ENCODE data around the gene TMTC2.

Gene TMTC2

DNA sequence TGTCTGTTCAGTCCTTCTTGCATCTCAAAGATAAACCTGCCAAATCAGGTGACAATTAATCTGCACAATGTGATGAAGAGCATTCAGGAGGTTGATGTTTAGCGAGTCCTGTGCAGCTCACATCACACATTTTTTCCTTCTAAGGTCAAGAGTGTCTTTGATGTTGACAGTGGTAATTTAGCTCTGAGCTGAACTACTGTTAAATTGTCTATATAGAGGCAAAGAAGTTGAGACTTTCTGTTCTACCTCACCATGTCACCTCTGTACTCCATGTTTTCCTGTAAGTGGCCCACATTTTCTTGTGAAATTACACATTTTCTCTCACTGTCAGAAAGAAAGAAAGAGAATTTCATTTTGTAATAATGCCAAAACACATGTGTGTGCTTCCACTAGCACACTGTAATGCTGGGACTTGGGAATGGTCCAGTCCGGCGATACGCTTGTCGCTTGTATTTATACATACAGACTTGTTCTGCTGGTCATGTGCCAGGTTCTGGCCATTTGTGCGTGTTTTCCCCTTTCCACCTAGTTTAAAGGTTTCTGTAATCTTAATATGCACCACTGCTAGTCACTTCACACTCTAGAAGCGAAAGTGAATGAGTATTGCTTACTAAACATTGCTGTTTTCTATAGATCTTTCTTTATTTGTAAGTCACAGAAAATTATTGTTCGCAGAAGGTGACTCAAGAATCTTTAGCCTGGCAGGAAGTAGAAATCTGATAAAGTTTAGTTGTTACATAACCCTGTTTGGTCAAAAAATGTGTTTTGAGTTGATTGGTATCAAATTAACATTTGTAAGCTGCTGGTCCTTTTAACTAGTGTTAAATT lies 328.9 kb downstream of the TMTC2 start:
- no peak for DNase-seq (ENCODE audit: low spot score)

DNA sequence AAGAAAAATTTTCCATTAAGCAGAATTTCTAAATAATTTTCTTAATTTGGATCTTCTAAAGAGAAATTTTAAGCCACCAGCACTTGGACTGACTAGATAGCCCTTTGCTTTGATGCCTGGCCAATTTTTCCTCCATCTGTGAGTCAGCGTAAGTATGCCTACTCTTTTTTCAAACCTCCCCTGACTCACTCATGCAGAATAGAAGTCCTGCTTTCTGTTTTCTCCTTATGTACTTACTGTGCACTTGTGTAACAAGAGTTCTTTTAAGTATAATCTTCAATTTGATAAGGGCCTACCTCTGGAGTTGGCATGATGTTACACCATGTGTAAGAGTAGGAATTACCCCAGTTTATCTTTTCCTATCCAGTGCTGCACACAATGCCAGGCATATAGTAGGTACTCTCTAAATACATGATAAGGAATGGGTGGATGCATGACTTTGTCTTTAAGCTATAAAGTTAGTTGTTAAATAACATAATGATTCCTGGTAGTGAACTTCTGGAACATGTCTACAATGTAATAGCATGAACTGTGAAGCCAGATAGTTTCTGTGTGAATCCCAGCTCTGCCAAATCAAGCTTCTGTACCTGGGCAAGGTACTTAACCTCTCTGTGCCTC lies 329.6 kb downstream of the TMTC2 start:
- DNase-seq (ENCODE audit: low spot score), result peak; percentile 66

DNA sequence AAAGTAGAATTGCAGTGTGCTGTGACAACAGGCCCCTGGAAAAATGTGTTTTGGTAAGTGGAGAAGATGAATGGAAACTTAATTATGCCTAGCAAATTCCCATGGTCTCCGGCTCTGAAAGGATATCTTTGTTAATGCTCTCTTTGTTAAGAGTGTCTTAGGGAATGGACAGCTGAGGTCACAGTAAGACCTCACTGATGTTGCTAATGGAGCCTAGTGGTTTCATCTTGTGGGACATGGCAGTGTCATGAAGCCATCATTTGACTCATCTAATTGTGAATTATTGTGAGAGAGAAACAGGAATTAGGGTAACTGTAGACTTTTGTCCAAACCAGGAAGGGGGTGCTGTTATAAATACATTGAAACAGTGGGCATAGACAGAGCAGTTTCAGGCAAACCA lies 330.3 kb downstream of the TMTC2 start:
- peak; percentile 57 for DNase-seq (ENCODE audit: low spot score)

DNA sequence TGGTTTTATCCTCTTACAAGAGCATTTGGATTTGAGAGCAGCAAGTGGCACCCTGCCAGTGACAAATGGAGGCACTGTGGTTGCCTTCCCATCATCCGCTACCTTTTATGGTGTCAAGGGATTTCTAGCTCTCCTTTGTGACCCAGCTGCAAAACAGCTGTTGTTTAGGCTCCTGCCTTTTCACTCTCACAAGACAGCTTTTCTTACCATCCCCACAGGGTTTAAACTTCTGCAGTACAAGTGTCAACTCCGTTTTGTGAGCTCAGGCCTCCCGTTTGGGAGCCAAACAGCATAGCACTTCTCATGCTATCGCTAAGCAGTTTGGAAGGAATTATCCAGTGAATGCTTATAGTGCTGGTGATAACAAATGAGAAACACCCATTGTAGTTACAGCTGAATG lies 331.4 kb downstream of the TMTC2 start:
- no peak for DNase-seq (ENCODE audit: low spot score)

DNA sequence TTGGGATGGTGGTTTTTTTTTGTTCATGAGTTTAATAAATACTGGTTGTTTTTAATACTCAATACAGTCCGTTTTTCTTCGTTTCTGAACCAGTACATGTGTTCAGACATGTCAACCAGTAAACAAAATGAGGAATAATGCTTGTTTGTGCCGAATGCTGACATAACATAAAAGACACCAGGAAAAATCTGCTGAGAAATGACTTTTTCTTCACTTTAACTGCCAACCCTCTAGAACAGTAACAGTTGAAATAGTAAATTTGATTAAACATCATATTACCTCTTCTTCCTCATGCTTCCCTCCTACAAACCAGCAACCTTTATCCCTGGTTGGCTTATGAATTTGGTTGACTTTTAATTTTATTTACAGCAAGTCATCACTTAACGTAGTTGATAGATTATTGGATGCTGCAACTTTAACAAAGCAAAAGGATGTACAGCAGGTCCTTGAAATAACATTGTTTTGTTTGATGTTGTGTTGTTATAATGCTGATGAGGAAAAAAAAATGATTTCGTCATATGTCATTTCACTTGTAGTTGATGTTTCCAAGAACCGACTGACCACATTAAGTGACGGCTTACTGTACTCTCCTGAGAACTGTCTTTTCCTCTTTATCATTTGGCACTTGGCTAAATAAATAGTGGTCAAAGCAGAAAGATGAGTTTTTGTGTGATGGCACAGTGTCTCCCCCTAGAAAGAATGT lies 340.5 kb downstream of the TMTC2 start:
- no peak for DNase-seq (ENCODE audit: low spot score)

DNA sequence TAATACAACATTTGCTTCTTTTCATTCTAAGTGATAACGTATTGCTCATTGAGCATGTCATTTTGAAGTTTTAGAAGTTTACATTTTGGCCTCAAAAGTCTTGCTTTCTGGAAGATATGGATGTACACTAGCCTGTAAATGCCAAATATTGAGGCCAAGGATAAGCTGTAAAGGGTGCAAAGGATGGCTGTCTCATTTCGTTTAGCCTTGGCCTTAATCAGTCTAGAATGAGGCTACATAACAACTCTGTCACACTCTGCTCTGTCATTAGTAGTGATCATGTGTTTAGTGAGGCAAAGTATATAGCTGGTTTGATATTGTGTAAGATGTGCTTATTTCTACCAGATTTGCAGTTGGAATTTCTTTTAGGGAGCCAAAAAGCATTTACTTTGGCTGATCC lies 344.5 kb downstream of the TMTC2 start:
- DNase-seq (ENCODE audit: low spot score), result no peak

DNA sequence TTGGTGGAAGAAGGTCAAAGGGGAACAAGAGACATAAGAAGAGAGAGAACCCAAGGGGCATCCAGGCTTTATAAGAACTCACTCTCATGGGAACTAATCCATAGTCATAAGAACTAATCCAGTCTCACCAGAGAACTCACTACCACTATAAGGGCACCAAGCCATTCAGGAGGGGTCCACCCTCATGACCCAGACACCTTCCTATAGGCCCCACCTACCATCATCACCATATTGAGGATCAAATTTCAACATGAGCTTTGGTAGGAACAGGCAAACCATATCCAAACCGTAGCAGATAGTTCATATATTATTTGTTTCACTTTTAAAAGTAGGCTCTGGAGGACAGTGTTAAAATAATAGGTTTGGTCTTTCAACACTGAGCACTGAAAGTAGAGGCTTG lies 350.1 kb downstream of the TMTC2 start:
- no peak for DNase-seq (ENCODE audit: low spot score)

DNA sequence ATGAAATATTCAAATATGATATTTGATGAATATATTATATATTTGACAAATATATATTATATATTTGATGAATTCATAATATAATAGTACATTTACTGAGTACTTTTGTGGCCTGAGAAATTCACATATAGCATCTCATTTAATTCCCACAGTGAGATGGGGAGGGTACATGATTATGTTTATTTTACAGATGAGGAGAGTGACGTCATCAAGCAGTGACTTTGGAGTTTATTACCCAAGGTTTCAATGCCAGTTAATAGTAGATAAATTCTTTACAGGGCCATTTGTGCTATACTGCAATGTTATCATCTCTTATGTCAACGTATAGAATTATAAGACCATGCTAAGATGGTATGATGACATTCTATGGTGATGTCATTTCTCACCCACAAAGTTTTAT lies 352.7 kb downstream of the TMTC2 start:
- no peak for DNase-seq (ENCODE audit: low spot score)

DNA sequence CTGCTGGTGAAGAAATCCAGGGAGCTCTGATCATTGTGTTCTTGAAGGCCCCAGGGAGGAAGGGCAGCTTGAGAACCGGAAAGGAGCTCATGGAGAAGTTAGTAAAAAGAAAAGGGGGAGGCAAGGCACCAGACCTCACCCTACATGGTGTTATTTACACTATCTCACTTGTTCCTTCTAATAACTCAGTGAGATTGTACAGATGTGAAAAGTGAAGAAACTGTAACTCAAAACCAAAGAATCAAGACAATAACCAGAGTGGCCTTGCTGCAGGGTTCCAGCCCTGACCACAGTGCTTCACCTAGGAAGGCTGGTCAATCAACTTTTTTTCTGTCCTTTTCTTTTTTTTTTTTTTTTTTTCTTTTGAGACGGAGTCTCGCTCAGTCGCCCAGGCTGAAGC lies 353.6 kb downstream of the TMTC2 start:
- DNase-seq (ENCODE audit: low spot score), result no peak

DNA sequence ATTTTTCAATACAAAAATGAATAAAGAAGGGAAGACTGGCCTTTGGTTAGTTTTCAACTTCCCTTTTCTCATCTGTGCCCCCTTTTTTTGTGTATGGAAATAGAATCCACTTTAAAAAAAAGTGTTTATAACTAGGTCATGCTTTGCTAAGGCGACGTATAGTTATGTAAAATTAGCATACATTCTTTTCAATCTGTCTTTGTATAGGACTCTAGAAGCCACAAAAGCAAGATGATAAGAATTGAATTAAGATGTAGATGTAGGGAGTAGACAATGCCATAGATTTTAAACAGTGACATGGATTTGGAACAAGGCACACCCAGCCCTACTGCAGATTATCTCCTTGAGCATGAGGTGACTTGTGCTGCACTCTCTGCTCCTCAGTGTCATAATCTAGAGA lies 354.3 kb downstream of the TMTC2 start:
- DNase-seq (ENCODE audit: low spot score), result no peak

DNA sequence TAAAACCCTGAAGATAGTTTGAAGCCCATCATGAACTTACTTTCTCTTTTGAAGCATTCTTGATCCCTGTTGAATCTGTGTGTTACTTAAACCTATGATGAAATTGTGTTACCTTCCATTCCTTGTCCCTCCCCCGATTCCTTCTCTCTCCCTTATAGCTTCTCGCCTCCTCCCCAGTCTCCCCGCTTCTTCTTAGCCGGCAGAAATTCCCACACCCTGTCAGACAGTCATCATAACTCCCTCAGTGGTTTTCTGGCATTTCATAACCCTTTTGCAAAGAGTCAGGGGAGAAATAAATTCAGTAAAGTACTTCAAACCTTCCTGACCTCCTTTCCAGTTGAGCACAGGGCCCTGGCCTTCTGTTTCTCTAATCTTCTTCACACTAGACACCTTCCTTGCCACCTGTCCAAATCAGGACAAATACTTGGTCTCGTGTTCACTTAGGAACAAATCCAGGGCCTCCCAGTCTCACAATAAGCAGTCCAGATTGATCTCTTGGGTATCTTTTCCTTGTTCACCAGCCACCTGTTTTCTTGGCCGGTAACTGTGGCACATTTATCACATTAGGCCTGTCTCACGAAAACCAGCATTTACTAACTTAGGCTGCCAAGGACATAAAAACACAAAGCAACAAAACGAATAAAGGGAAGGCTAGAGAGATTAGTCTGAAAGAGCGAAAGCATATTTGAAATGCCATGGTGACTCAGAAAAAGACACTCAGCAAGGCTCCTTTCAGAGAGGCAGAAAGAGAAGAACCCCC lies 355.9 kb downstream of the TMTC2 start:
- no peak for DNase-seq (ENCODE audit: low spot score)

DNA sequence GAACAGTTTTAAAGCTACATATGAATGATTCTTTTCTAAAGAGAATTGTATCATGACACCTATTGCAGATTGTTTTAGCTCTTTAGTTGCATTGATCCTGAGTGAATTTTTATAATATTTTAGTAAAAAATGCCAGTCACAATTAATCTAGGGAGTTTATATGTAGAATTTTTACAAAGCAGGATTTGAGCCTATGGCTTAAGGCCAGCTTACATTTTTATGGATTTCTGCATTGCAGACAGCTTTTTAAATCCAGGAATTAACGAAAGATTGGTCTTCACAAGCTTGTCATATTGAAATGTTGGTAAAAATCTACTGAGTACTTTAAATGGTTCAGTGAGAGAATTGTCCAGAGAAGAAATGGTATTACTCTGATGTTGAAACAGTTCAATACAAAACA lies 358.0 kb downstream of the TMTC2 start:
- no peak for DNase-seq (ENCODE audit: low spot score)

DNA sequence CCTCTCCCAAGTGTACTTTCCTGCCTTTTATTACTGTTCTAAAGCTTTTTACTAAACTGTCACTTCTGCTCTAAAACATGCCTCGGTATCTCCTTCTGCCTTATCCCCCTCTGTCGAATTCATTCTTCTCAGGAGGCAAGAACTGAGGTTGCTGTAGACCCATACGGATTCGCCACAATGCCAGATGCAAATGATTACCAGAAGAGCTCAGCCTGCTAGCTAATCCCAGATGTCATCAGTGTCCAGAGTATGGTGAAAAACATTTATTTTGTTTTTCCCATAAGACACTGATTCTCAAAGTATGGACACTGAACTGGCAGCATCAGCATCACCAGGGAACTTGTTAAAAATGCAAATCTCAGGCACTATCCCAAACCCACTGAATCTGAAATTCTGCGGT lies 359.3 kb downstream of the TMTC2 start:
- no peak for DNase-seq (ENCODE audit: low spot score)

DNA sequence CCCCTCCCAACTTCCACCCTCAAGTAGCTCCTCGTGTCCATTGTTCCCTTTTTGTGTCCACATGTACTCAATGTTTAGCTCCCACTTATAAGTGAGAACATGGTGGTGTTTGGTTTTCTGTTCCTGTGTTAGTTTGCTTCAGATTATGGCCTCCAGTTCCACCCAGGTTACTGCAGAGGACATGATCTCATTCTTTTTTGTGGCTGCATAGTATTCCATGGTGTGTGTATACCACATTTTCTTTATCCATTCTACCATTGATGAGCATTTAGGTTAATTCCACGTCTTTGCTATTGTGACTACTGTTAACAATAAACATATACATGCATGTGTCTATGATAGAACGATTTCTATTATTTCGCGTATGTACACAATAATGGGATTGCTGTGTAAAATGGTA lies 362.6 kb downstream of the TMTC2 start:
- no peak for DNase-seq (ENCODE audit: low spot score)

DNA sequence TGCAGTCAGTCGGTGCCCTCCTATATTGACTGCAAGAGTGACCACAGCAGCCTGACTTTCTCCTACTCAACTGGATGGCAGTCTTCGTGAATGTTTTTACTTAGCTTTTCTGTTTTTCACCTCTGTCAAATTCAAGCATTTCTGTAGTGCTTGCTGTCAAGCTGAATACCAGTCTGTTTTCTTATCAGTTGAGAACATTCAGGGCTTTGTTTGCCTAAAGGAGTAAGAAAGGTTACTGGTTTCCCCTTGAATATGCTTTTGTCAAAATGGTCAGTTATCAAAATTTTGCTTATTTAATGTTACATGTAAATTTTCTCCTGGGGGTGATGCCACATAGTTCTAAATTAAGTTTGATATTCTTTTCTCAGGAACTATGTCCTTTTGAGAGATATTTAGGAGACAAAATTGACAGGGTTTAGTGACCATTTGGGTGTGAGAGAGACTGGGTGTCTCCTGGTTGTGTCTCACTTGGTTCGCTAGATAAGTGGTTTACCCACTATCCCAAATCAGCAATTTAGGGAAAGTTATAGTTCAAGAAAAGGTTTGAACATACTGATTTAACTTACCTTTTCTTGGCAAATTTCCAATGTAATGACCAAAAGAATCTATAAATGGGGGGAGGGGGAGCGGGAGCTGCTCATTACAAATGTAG lies 366.3 kb downstream of the TMTC2 start:
- DNase-seq (ENCODE audit: low spot score), result peak; percentile 39

DNA sequence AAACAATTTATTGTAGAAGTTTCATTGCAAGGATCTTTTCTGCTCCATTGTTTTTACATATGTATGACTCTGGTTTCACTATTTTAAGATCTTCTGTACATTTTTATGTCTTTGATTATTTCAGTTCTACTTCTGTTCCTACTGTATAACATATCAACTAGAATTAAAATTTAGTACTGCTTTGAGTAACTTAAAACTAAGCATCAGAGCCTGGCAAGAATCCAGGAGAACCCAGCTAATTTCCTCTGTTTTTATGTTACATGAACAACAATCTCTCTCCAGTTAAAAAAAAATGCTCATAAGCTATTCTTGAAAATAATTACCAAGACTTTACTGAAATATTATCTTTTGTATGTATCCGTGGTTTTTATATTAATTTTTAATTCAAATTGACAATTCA lies 370.7 kb downstream of the TMTC2 start:
- DNase-seq (ENCODE audit: low spot score), result no peak

DNA sequence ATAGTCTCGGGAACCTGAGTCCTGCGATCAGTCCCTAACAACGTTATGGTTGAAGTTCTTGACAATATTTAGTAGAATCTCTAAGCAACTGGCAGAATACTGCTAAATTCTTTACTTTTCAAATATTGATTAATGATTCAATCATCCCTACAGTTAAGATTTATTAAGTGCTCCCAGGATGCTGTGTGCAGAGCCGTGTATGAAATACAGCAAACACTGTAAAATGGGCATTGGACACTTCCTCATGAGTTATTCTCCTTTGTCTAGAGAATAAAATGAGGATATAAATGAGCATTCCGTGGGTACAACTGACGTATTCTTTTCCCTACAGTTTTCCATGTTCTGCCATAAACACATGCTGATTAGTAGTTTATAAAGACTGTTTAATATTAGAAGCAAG lies 372.4 kb downstream of the TMTC2 start:
- DNase-seq (ENCODE audit: low spot score), result no peak

DNA sequence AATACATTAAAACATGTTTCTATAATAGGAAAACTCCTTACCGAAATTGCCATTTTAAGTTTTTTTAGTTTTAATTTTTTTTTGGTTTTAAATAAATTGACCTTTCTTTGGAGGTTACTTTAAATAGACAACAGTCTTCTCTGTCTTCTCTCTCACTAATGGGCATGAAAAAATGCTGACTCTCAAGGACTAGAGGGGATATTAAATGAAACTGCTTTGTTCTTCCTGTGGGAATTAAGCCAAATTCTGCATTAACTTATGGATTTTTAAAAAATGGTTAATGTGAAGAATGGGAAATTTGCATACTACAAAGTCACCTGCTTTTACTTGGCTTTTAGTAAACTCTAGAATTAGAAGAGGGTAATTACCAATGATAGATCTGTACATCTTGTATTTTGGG lies 378.9 kb downstream of the TMTC2 start:
- DNase-seq (ENCODE audit: low spot score), result peak; percentile 41

DNA sequence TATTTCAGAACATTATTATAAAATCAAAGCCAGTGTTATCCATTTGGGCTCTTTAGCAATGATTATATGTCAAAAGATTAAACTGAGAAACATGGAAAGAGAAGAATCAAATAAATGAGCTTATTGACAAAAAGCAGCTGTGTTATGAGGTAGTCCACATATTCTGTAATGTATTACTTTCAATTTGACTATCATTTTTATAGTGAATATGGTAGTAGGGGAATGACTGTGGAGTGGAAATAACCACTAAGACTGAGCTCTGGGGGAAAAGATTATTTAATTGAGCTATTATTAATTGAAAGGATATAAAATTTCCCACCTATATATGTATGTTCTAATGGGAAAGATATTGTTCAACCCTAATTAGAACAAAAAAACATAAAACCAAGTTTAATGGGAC lies 381.3 kb downstream of the TMTC2 start:
- no peak for DNase-seq (ENCODE audit: low spot score)

DNA sequence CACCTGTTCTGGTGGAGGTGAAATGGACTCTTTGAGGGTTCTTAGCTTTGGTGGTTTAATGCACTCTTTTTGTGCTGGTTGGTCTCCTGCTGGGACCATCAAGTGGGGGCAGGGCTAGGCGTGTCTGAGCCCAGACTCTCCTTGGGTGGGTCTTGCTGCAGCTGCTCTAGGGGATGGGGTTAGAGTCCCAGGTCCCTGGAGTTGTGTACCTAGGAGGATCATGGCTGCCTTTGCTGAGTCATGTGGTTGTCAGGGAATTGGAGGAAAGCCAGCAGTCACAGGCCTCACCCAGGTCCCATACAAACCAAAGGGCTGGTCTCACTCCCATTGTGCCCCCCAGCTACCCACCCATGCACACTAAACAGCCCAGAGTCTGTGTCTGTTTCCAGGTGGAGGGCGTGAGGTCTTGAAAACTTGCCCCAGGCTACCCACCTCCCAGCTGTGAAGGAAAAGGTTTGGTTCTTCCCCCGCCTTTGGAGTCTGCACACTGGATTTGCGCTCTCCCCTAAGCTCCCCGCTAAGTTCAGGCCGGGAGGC lies 387.7 kb downstream of the TMTC2 start:
- no peak for DNase-seq (ENCODE audit: low spot score)

DNA sequence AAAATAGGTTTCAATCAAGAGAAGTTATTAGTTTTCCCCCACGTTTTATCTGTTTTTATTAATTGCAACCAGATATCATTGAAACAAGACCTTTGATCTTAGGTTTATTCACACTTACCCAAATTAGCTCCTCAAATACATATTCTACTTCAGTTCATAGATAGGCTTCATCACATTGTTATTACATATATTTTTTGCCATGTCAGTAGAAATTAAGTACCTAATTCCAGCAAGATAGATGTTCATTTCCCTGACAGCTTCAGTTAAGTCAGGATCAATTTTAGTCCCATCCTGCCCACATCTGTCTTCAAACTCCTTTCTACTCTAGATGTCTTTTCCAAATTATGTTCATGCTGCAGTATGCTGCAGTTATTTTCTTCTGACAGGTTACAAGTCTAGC lies 388.8 kb downstream of the TMTC2 start:
- no peak for DNase-seq (ENCODE audit: low spot score)

DNA sequence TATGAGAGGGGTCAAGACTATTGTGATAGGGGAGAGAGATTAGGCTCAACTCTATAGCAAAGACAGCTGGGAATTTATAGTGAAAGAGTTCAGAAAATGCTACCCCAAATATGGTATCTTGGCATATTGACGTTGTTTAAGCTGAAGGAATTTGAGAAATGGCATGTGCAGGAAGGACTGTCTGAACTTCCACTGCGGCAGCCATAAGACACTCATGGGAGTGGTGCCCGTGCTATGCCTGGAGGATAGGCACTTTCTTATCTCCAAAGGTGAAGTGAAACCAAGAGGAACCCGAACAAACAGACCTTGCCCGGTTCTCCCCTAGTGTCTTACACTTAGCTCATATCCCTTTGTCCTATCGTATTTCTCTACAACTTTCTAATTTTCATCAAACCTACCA lies 390.3 kb downstream of the TMTC2 start:
- no peak for DNase-seq (ENCODE audit: low spot score)

Data from COLO829 (cell line).